Frontal cortex (tissue), 4 donors: ENCODE data around the gene RET. TPM values are rescaled to one million over a fixed set of nuclear protein-coding genes. Genes with fewer than 3 reads are reported as not detected.
"Not testable (repeated sequence)": the region's sequence is repeated elsewhere in the genome, so short reads cannot be mapped to it uniquely, and the experiment has no call there.

Source experiments
- DNase-seq, 2 donors: peaks; one replicate each; pipeline ENCODE4 v3.0.0; 2012; ENCODE audit warnings: low spot score in 2 of 2
- FAIRE-seq: peaks from 2 replicates; lab custom pipeline; 2012; peaks lifted over from hg19 to GRCh38; lab: Jason Lieb, UNC
- total RNA-seq: library from RNA; depleted of rRNA; stranded (reverse); fragments of >200 nt; gene quantifications from one replicate; pipeline ENCODE4 v1.2.3, GENCODE V29; 2014
- donor health status: control.
- donor health status: control.
- donor health status: control.

RET gene
- total RNA-seq, 1 donor from 2014 or later, result 1.6 TPM

DNA sequence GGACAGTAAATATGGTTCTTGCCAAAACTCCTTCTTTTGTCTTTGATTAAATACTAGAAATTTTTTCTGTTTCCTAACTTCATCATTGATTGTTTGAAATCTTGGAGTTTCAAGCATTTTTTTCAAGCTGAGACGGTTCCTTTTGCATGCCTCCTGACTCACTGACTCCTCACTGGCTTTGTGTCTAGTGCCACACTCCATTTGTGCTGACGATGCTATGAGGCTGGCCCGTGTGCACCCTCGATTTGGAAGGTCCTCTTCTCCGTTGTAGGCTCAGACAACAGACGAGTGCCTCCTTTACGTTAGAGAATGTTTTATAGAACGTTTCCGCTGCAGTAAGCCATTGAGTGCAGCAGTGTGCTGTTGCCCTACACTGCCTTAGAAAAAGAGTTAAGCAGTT, 50.6 kb downstream of the RET start:
- FAIRE-seq (no peak), DNase-seq (no peak)

DNA sequence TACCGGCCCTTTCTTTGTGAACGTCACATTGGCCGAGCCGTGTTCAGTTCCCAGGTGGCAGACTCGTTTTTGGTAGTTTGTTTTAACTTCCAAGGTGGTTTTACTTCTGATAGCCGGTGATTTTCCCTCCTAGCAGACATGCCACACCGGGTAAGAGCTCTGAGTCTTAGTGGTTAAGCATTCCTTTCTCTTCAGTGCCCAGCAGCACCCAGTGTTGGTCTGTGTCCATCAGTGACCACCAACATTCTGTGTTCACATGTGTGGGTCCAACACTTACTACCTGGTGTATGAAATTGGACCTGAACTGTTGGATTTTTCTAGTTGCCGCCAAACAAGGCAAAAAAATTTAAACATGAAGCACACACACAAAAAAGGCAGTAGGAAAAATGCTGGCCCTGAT, 51.5 kb downstream of the RET start:
- no peak for DNase-seq
- FAIRE-seq, result no peak

DNA sequence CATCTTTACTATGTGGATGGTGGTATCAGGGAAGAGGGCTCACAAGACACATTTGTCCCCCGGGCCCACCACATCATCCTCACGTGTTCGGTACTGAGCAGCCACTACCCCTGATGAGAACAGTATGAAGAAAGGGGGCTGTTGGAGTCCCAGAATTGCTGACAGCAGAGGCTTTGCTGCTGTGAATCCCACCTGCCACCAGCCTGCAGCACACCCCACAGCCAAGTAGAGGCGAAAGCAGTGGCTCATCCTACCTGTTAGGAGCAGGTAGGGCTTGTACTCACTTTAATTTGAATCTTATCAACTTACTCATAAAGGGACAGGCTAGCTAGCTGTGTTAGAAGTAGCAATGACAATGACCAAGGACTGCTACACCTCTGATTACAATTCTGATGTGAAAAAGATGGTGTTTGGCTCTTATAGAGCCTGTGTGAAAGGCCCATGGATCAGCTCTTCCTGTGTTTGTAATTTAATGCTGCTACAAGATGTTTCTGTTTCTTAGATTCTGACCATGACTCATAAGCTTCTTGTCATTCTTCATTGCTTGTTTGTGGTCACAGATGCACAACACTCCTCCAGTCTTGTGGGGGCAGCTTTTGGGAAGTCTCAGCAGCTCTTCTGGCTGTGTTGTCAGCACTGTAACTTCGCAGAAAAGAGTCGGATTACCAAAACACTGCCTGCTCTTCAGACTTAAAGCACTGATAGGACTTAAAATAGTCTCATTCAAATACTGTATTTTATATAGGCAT, 52.3 kb downstream of the RET start:
- FAIRE-seq, result no peak
- DNase-seq, result peak in 1 of 2 donors; percentile 51

DNA sequence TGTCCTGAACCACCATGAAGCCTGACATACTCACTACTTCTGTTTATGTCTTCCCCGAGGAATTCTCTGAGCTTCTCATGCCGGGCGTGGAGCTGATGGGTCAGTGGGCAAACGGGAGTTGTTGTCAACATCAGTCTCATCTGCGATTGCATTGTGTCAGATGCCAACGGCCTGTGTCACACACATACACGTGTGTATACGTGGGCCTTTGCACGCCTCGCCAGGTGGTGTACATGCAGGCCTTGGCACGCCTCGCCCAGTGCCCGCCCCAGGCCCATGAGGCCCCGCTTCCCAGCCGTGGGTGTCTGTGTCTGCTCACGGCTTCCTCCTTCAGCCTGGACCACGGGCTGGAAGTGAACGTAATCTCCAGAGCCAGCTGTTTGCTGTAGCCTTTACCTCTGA, 53.9 kb downstream of the RET start:
- DNase-seq, result no peak
- no peak for FAIRE-seq

DNA sequence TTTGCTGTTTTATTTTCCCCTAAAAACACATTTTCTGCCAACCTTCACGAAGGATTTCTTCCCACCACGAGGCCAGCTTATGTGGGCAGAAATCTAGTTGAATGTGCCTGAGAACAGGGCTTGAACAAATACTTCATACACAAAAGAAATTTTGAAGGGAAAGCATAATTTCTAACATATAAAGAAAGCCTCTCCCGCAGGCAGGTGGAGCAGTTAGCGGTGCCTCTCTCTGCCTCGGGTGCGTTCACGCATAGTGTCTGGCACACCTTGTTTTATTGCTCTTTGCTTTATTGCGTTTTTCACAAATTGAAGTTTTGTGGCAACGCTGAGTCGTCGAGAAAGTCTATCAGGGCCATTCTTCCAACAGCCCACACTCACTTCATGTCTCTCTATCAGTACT, 54.4 kb downstream of the RET start:
- DNase-seq (peak in 1 of 2 donors; percentile 1), FAIRE-seq (no peak)

DNA sequence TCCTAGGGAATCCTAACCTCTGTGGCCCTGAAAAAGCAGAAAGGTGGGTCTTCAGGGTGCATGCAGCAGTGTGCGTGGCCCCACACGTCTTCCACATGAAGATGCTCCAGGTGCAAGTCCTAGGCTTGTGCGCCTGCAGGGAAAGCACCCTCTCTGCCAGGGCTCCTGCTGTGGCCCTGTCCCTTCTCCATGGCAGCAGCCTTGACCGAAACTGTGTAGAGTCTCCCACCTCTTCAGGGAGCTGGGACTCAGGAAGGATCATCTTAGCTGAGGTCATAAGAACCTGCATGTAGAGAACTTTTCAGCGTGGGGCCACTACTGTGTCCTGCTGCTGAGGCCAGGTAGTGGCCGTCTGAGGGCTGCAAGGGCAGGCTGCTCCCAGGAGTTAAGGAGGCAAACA, 55.0 kb downstream of the RET start:
- FAIRE-seq, result no peak

DNA sequence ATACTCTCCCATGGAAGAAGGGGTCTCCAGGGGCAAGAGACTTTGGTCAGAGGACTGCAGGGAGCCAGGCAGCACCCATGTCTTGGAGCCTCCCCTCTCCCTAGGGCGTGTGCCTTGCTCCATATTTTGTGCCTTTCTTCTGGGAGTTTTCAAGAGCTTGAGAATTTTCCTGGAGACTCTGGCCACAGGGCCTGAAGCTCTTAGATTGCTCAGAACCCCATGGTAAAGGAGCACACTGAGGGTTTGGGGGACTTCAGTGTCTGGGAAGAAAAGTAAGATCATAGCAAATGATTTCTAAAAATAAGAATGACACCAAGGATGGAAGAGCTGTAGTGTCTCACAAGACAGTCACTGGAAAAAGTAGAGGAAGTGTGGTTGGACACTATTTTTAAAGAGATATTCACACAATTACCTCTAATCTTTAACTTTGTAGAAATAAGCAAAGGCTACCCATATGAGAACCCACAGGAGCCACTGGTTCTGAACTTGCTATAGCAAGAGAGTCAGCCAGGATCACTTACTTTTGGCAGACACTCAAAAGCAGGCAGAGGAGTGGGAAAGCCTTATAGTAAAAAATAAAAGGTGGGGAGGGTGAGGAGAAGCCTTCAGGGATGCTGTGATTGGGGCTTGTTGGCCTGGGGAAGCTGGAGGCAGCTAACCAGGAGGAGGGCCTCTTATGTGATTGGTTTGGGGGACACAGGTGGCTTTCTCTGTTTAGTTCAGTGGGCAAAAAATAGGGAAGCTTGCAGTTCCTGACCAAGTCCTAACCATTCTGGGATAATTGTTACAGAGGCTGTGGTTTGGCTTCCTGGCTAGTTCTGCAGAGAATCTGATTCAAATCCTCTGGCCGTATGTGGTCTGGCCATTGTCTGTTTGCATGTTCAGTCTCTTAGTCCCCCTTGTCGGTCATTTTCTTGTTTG, 56.3 kb downstream of the RET start:
- no peak for FAIRE-seq
- no peak for DNase-seq

More for the DNA sequence above, 55.0 kb downstream of the RET start:
- DNase-seq, result no peak

DNA sequence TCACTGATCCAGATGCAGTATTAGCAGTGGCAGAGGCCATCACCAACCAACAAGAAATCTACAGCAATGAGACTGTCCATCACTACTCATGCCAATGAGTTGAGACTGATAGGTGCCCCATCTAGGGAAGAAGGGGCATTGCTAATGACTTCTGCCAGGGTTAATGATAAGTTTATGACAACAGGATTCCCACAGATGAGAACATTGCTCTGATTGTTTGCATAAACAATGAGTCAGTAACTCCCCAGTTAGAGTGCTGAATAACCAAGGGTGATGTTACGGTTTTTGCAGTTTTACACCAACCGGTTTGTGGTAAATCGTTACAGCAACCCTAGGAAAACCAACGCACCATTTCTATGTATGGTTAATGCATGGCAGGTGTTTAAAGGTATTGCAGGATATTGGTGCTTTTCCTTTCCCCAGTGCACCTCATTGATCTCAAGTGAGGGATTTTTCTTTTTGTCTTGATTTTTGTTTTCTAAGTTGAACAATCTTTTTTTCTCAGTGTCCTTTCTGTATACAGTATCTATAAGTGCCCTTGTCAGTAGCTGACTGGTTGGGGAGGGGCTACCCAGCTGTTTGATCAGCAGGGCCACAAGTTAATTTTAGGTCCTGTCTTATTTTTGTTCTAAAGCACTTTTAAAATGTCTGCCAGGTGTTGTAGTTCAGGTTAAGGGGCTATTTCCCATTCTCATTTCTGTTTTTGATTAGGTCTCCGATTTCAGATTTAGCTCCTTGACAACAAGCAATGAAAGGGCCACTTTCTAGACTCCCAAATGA, 57.4 kb downstream of the RET start:
- DNase-seq (no peak), FAIRE-seq (no peak)

DNA sequence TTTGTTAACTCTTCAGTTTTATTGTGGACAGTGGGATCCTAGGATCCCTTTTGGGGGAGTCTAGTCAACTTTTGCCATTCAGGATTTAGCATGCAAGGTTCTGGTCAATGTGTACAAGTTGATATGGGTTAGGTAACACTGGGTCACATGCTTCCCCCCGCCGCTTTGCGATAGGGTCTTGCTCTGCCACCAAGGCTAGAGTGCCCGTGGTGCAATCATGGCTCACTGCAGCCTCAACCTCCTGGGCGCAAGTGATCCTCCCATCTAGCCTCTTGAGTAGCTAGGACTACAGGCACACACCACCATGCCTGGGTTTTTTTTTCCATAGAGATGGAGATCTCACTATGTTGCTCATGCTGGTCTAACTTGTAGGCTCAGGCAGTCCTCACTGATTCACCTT, 58.2 kb downstream of the RET start:
- DNase-seq, result no peak
- FAIRE-seq, result no peak

DNA sequence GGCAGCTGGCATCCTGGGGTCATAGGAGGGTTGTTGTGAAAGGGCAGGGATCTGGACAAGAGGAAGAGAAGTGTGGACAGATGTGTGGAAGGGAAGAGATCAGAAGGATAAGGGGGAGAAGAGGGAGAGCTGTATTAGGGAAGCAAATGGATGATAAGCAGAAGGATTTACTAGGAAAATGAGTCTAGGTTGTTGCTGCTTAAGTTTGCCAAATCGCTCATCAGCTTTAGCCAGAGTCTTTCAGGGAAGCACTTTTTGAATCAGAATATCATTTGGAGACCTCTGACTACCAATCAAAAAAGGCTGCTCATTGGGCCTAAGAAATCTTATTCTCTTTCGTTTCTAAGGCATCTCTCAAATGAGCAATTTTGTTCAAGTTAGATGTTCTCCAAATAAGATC, 58.8 kb downstream of the RET start:
- no peak for DNase-seq
- FAIRE-seq, result no peak

DNA sequence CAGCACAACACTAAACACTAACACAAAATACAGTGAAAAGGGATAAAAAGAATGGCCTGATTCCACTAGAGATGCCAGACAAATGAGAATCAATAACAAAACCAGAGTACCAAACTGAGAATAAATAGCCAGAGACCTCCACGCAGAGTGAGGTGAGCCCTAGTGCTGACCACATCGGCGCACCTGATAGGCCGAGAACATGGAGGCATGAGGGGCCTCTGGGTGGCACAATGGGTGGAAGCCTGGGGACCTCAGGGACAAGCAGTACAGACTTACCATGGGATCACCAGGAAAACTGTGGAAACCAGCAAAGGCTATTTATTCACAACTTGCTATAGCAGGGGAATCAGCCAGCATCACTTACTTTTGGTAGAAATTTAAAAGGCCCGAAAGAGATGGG, 59.6 kb downstream of the RET start:
- FAIRE-seq, result no peak

DNA sequence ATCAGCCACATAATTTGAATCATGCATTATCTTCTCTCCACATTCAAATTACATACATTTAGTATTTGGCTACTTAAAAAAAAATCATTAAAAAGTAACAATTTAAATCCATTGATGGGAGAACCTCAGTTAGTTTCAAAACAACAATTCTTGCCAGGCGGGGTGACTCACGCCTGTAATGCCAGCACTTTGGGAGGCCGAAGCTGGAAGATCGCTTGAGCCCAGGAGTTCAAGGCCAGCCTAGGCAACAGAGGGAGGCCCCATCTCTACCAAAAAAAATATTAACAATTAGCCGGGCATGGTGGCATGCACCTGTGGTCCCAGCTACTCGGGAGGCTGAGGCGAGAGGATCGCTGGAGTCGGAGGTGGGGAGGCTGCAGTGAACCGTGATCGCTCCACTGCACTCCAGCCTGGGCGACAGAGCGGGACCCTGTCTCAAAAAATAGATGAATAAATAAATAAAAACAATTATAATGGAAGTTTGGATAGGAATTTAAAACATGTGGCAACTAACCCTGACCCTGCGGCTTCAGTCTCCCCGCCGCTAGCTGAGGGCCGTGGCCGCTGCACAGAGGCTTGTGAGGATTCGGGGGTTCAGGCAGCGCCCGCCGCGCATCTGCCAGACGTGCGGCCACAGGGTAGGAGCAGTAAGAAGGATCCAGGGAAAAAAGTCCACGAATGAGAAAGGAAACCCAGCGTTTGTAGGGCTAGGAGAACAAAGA, 60.3 kb downstream of the RET start:
- no peak for DNase-seq
- no peak for FAIRE-seq

More for the DNA sequence above, 59.6 kb downstream of the RET start:
- peak in 1 of 2 donors; percentile 13 for DNase-seq

DNA sequence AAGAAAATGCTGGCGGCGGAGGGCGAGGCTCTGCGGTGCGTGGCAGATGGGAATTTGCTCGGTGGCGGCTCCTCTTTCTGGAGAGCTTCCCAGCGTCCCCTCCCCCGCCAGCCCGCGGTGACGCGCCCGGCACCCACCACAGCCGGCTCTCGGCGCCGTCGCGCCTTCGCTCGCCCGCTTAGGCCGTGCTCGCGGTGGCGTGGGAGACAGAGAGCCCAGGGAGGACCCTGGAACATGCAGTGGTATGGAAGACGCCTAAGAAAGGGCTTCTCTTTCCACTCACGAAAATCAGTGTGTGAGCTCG, 60.8 kb downstream of the RET start:
- DNase-seq, result peak; percentile 66 to 67
- no peak for FAIRE-seq

DNA sequence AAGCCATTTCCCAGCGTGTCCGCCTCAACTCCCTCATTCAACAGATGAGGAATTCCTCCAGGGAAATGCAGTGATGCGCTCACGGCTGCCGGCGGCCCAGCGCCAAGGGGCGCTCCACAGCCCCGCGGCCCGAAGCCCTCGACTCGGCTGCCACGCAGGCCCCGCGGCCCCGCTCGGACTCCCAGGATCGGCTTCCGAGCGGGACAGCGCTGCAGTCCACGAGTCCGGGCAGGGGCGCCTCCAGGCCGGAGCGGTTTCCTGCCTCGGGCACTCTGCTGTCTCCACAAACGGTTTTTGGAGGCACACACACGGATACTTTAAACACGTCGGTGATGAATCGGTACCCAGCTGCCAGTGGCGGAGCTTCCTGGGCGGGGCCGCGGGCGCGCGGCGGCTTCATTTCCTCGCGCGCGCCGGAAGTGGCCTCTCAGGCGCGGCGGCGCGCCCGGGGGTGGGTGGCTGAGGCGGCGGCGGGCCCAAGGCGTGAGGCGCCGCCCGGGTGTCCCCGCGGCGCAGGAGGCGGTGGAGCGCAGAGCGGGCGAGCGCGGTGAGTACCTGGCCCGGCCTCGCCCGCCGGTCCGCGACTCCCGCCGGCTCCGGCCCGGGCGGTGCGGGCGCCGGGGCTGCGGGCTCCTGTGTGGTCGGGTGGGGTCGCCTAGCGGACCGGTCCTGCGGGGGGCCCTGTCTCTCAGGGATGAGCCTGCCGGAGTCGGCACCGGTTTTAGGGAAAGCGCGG, 61.3 kb downstream of the RET start, which contains the start of gene CSGALNACT2:
TSS of gene CSGALNACT2 (plus strand) at position 425 of the 736 bp plus-strand sequence. CDS start 16,705 bp downstream, outside the sequence.
- no peak for FAIRE-seq

DNA sequence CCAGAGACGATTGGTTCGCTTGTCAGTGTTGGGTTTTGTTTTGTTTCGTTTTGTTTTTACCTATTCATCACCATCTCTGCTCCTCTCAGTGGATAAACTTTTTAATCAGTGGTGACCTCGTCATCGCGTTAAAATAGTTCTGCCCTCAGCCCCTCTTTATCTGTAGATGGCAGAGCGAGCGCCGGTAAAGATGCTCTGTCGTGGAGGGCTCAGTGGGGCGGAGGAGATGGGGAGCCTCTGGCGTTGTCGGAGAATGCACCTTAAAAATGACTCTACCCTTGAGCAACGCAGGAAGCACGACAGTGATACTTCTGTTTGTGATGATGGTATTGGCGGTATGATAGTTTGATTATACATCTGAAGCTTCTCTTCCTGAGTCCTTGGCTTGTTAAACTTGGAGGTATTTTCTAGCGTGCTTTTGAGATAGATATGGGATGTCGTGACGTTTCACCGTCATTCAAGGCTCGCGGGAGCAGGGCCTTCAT, 61.9 kb downstream of the RET start:
- FAIRE-seq (no peak), DNase-seq (peak in 1 of 2 donors; percentile 37)

More for the DNA sequence above, 61.3 kb downstream of the RET start, which contains the start of gene CSGALNACT2:
- peak; percentile 86 to 91 for DNase-seq

DNA sequence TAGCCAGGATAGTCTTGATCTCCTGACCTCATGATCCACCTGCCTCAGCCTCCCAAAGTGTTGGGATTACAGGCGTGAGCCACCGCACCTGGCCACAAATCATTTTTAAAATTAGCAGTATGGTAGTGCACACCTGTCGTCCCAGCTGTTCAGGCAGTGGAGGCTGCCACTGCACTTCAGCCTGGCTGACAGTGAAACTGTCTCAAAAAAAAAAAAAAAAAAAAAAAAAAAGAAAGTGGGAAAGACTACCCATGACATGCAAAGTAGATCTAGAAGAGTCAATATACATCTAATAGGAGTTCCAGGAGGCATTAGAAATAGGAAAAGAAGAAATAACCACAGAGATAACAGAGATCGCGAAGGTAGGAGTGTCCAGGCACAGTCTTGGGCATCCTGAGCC, 64.6 kb downstream of the RET start:
- FAIRE-seq, result no peak
- no peak for DNase-seq

DNA sequence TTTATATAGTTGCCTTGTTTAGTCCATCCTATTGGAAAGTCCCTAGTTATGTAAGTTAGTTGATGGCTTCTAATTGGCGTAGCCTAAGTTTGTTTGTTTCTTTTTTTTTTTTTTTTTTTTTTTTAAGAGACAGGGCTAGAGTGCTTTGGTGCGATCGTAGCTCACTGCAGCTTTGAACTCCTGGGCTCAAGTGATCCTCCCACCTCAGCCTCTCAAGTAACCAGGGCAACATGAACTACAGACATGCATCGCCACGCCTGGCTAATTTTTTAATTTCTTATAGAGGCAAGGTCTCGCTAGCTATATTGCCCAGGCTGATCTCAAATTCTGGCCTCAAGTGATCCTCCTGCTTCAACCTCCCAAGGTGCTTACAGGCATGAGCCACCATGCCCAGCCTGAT, 68.4 kb downstream of the RET start:
- DNase-seq, result no peak
- FAIRE-seq, result no peak

DNA sequence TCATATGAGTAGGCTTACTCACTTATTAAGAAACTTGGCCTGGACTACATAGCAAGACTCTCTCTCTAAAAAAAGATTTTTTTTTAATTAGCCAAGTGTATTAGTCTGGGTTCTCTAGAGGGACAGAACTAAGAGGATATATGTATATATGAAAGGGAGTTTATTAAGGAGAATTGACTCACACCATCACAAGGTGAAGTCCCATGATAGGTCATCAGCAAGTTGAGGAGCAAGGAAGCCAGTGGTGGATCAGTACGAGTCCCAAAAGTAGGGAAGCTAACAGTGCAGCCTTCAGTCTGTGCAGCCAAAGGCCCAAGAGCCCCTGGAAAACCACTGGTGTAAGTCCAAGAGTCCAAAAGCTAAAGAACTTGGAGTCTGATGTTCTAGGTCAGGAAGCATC, 69.1 kb downstream of the RET start:
- DNase-seq, FAIRE-seq: not testable (repeated sequence)

DNA sequence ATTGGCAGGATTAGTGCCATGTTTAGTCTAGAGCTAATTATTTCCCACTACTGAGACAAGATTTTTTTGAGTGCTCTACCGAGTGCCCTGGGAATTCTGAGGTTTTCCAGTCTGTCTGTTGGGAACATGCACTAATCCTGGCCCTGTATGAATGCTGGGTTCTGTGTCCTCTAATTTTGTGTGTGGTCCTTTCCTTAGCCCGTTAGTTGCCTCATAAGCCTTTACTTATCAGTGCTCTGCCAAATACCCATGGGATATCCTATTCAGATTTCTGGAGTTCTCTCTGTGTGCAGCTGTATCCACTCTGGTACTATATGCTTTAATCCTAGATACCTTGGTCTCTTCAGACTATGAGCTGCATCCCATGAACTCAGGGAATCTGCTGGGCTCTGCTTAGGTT, 74.5 kb downstream of the RET start:
- no peak for FAIRE-seq
- DNase-seq, result no peak
